ENCODE data around the gene NAB2. TPM values are rescaled to one million over a fixed set of nuclear protein-coding genes. Genes with fewer than 3 reads are reported as not detected.

The NAB2 gene
- total and polyA plus RNA-seq, 2 of the 8 experiments (the other 6 are each of a cell fraction or from before 2014, with no cell fraction given): 20.9 to 23.5 TPM

DNA sequence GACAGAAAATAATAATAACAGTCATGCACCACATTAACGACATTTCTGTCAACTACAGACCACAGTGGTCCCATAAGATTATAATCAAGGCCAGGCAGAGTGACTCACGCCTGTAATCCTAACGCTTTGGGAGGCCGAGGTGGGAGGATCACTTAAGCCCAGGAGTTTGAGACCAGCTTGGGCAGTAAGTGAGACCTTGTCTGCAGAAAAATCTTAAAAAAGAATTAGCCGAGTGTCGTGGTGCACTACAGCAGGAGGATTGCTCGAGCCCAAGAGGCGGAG, 8.6 kb downstream of the NAB2 start (continued):
- no peak for TF ChIP-seq RFX5 (IDR thresholded peaks at IDR 0.05; ENCODE audit: borderline replicate concordance, low read depth, low read length)
- TF ChIP-seq NRF1 (IDR thresholded peaks at IDR 0.05; ENCODE audit: low read depth, low read length): no peak
- TF ChIP-seq RXRA (IDR thresholded peaks at IDR 0.05; ENCODE audit: insufficient read depth, low read depth, low read length): no peak
- TF ChIP-seq, protein P1, sequence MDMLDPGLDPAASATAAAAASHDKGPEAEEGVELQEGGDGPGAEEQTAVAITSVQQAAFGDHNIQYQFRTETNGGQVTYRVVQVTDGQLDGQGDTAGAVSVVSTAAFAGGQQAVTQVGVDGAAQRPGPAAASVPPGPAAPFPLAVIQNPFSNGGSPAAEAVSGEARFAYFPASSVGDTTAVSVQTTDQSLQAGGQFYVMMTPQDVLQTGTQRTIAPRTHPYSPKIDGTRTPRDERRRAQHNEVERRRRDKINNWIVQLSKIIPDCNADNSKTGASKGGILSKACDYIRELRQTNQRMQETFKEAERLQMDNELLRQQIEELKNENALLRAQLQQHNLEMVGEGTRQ (IDR thresholded peaks at IDR 0.05; ENCODE audit: low read length): no peak
- TF ChIP-seq RNF2 (IDR thresholded peaks at IDR 0.05; ENCODE audit: borderline replicate concordance, low read depth, low read length, missing control alignments, poor library complexity, severe bottlenecking): no peak
- no peak for TF ChIP-seq FOSL1 (IDR thresholded peaks at IDR 0.05; ENCODE audit: insufficient read depth, low read depth, low read length)
